NCI-H2107 treated with DMSO at 0.1 percent for 48 hours (cell line): ENCODE measurements around the gene C19orf44.

Source experiments
- DNase-seq: peaks from one replicate; lab custom pipeline; 2025; ENCODE audit not compliant: unreplicated experiment; lab: John Stamatoyannopoulos, UW

C19orf44 gene

GRCh38 chr19:16516381-16516780 lies 20.2 kb downstream of the C19orf44 start:
- DNase-seq, result no peak

GRCh38 chr19:16516923-16517610 lies 20.9 kb downstream of the C19orf44 start:
- no peak for DNase-seq

- no peak for DNase-seq
Measured at GRCh38 chr19:16518061-16518460, 21.9 kb downstream of the C19orf44 start.

GRCh38 chr19:16518483-16519229 lies 22.5 kb downstream of the C19orf44 start:
- no peak for DNase-seq

- DNase-seq, result no peak
Measured at GRCh38 chr19:16519230-16519687, 23.1 kb downstream of the C19orf44 start.

- no peak for DNase-seq
Measured at GRCh38 chr19:16520074-16520973, 24.1 kb downstream of the C19orf44 start.

- no peak for DNase-seq
Measured at GRCh38 chr19:16520986-16521624, 24.9 kb downstream of the C19orf44 start.

- no peak for DNase-seq
Measured at GRCh38 chr19:16521715-16522289, 25.6 kb downstream of the C19orf44 start.

- DNase-seq, result no peak
Measured at GRCh38 chr19:16522559-16523377, 26.6 kb downstream of the C19orf44 start.

GRCh38 chr19:16524991-16525734 lies 29.0 kb downstream of the C19orf44 start:
- no peak for DNase-seq

- DNase-seq, result no peak
Measured at GRCh38 chr19:16525751-16526481, 29.7 kb downstream of the C19orf44 start.

- no peak for DNase-seq
Measured at GRCh38 chr19:16527334-16527935, 31.2 kb downstream of the C19orf44 start.

GRCh38 chr19:16527971-16528521 lies 31.9 kb downstream of the C19orf44 start:
- no peak for DNase-seq

- DNase-seq, result no peak
Measured at GRCh38 chr19:16529466-16530144, 33.4 kb downstream of the C19orf44 start.

- DNase-seq, result no peak
Measured at GRCh38 chr19:16530540-16531379, 34.6 kb downstream of the C19orf44 start.

GRCh38 chr19:16531380-16531669 lies 35.1 kb downstream of the C19orf44 start:
- DNase-seq, result no peak
